GM15510 (cell line): ENCODE measurements around the gene ETDC.

Source experiments
- POLR2A ChIP-seq: IDR thresholded peaks from 3 replicates; pipeline ENCODE4 v1.6.1; 2011; ENCODE audit warnings: borderline replicate concordance; ENCODE audit not compliant: insufficient read length; ENCODE audit errors: extremely low read depth

The ETDC gene

GRCh38 chrX:135309430-135309923 lies at the start of gene ETDC:
Gene ETDC (plus strand): TSS chrX:135309480. CDS start chrX:135309480, 0 bp downstream.
- no peak for TF ChIP-seq POLR2A

- TF ChIP-seq POLR2A, result no peak
These were observed 45.1 kb upstream of the ETDC start for GRCh38 chrX:135264206-135264605.

DNA sequence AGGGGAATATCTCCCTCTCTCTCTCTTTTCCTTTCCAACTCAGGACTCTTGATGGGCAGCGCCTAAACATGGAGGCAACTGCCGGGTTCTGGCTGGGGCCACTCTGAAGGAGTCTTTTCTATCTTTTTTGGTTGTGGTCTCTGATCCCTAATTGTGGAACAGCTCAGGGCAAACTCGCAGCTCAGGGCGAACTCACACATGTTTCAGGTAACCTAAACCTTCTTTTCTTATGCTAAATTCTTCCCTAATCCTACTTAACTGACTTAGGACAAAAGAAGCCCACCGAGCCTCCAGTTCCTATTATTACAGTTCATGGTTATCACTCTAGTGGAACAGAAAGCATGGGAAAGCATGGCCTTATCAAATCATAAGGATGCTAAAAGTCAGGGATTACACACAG lies 36.1 kb upstream of the ETDC start:
- TF ChIP-seq POLR2A, result no peak

GRCh38 chrX:135275973-135276372 lies 33.3 kb upstream of the ETDC start:
- no peak for TF ChIP-seq POLR2A

DNA sequence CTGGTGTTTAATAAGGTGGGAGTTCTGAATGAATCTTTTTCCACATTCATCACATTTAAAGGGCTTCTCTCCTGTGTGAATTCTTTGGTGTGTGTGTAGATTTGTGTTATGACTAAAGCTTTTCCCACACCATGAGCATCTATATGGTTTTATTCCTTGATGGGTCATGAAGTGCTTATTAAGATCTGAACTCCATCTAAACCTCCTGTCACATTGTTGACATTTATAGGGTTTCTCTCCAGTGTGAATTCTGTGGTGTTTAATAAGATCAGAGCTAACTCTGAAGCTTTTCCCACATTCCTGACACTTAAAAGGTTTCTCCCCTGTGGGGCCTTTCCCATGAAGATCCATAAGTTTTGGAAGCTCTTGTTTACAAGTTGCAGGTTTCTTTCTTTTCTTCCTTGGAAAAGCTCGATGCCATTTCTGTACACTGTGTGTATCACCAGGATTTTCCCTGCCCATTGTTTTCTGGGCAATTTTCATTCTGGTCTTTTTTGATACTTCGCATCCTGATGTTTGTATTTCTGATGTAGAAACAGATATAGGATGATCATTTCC lies 21.9 kb upstream of the ETDC start:
- no peak for TF ChIP-seq POLR2A

GRCh38 chrX:135295238-135295943 lies 13.9 kb upstream of the ETDC start:
- TF ChIP-seq POLR2A, result no peak

- TF ChIP-seq POLR2A, result no peak
These were observed 13.4 kb upstream of the ETDC start for GRCh38 chrX:135295944-135296305.

DNA sequence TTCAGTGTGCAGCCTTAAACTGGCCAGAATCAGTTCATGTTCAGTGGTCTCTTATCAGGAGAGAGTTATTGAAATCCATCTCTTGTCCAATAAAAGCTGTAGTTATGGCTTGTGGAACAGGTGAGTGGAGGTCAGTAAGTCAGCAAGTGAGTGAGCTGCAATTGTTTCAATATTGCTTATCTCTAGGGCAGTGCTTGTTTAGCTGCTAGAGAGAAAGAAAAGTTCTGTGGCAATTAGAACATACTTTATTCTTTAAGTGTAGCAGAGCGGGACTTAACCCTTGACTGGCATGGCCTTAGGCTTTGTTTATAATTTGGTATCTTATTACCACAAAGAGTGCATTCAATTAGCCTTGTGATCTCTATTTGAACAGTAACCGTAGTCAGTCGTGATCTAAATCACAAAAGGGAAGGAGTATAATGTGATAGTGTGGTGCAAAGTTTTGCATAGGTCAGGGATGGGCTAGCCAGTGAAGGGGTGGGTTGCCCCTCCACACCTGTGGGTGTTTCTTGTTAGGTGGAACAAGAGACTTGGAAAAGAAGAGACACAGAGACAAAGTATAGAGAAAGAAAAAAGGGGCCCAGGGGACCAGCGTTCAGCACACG lies 6.9 kb upstream of the ETDC start:
- no peak for TF ChIP-seq POLR2A

DNA sequence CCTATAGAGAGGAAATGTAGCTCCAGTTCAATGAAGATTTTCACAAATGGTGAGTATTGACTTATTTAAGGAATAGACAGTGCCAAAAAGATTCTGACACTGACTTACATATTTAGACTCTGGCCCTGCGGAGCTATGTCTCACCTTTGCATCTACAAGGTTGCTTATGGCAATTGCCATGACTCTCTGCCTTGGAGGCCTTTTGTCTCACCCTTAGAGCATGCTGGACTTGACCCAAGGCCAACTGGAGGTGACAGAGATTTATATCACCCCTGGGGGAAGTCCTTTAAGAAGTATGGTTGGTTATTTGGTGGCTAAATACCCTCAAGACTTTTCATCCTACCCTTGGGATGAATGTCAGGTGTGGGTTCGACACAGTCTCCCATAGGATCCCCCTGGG lies 4.5 kb upstream of the ETDC start:
- TF ChIP-seq POLR2A, result no peak

DNA sequence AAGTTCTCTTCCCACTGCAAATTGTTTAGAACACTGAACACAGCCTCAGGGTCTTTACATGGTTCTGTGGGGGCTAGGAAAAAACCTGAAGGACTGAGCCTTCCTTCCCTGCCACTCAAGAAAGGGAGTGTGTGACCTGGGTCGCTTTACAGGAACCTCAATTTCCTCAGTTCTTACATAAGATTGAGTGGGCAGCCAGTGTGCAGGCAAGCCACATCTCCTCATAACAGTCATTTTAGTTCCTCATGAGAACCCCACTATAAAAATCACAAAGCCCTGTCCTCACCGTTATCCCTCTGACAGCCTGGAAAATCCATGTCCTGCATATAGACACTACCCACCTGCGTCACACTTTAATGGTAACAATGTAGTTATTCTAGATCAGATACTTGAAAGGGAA lies 2.1 kb upstream of the ETDC start:
- no peak for TF ChIP-seq POLR2A

DNA sequence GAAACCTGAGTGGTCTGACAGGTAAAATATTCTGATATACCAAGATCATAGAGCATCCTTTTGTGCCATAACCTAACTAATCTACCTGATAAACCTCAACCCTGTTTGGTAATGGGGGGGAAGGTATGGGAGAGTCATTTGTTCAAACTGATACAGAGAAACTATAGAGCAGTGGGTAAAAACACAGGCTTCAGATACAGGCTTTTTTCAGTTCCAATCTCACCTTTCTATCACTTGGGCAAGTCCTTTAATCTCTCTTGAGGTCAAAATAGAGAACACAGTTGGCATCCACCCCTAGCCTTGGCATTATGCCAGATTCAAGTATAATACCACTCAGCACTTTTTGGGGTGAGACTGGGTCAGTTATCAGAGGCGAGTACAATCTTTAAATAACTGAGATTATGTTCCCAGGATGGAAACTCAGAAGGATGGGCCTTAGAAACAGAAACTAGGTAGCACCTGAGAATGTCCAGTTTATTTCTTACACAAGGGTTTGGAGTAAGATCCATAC lies 880 bp upstream of the ETDC start:
- no peak for TF ChIP-seq POLR2A

DNA sequence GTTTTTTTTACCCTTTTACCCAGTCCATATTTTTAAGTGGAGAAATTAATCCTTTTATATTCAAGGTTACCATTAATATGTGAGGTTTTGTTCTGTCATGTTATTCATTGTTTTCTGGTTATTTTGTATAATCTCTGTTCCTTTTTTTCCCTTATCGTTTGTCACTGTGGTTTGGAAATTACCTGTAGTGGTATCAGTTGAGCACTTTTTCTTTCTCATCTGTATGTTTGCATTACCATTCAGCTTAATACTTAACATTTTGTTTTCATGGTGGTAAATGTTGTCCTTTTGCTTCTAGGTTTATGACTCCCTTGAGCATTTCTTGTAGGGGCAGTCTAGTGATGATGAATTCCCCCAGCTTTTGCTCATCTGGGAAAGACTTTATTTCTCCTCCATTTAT lies 6.6 kb downstream of the ETDC start:
- TF ChIP-seq POLR2A, result no peak

DNA sequence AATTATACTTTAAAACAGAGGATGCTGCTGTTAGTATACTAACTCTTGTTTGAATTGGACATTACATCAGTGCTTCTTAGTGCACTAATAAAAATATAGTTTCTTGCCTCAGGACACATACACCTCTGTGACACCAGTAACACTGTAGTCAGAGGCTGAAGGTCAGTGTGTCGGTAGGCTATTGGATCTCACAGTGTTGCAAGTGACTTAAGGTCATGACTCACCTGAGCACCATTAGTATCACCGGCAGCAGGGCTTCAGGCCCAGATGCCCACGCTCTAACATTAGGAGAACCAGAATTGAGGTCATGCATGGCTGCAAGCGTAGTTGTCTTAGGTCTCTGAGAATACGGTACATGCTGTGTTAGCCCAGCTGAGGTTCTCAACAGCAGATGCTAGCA lies 15.2 kb downstream of the ETDC start:
- TF ChIP-seq POLR2A, result no peak

DNA sequence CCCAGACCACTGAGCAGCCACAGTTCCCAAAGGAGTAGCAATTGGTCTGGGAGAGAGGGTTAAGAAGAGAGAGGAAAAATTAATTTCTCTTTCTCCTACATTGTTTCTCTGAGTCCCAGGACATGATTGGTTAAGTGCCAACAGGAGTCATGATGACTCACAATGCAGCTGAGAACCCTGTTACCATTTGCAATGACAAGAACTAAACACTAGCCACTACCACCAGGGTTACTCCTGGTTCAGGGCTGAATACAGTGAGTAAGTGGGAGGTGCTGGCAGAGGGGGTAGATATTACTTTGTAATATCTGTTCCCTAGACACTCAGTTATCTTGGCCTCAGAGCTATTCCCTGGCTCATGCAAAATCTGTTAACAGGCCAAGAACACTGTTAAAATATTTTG lies 18.0 kb downstream of the ETDC start:
- no peak for TF ChIP-seq POLR2A

GRCh38 chrX:135328421-135329005 lies 19.2 kb downstream of the ETDC start:
- no peak for TF ChIP-seq POLR2A
